Peyer's patch (tissue), 4 donors: ENCODE results near the gene TMPRSS13.

ENCODE experiments used
- CTCF ChIP-seq, 6 experiments: fragments of 450-650 bp in 4 of 6; fragments of 200-600 bp in 2 of 6; sonication (generic) in 1 of 6; IDR thresholded peaks; one replicate each; pipeline ENCODE4 v1.5.1; 2017 to 2019; ENCODE audit warnings: antibody characterized with exemption in 6 of 6, mild to moderate bottlenecking in 3 of 6, moderate library complexity in 1 of 6
- POLR2A ChIP-seq, 2 donors: fragments of 450-650 bp; IDR thresholded peaks; one replicate each; pipeline ENCODE4 v1.5.1; 2017; ENCODE audit warnings: antibody characterized with exemption in 2 of 2, mild to moderate bottlenecking in 2 of 2, moderate library complexity in 2 of 2

- TF ChIP-seq CTCF (IDR thresholded peaks at IDR 0.05) (no peak), POLR2A (IDR thresholded peaks at IDR 0.05) (no peak)
Observed at GRCh38 chr11:117941976-117942654, 12.9 kb upstream of the TMPRSS13 start.
